IMR-90 (cell line): ENCODE data around the gene RYR3. TPM values are rescaled to one million over a fixed set of nuclear protein-coding genes. Genes with fewer than 3 reads are reported as not detected.

ENCODE experiments used
- ATAC-seq: fragments of 200-7000 bp; cut with Tn5 transposase; 2 replicates; pipeline ENCODE4 v1.9.1; 2020; ENCODE audit warnings: low read depth, mild to moderate bottlenecking, moderate library complexity
- BruUV-seq: library from RNA; stranded (reverse); fragments of 400-500 nt; replicated peaks from 2 replicates; lab custom pipeline; 2021; lab: Mats Ljungman, UMichigan
- CTCF ChIA-PET: fragments of 300-600 bp; formaldehyde crosslinking; extraction: SDS; loops from one replicate; lab custom pipeline; 2021; ENCODE audit warnings: antibody characterized with exemption; lab: Yijun Ruan, JAX
- POLR2A ChIA-PET: fragments of 300-600 bp; sonication (Branson Sonifier 250); formaldehyde crosslinking; loops from one replicate; lab custom pipeline; 2022; ENCODE audit warnings: antibody characterized with exemption; ENCODE audit not compliant: unreplicated experiment; lab: Charles Lee
- DNase-seq: peaks from one replicate; pipeline ENCODE4 v3.0.0; 2013
- H2AFZ ChIP-seq: replicated peaks from 2 replicates; pipeline ENCODE3; 2013; ENCODE audit warnings: low read length, mild to moderate bottlenecking; ENCODE audit not compliant: poor library complexity
- H2AK5ac ChIP-seq: 2 replicates; pipeline ENCODE4 v1.6.1; 2013; ENCODE audit warnings: low read depth, low read length, inconsistent platforms
- H2AK9ac ChIP-seq: replicated peaks from 2 replicates; pipeline ENCODE3; 2013; ENCODE audit warnings: mild to moderate bottlenecking, low read depth, low read length, moderate library complexity; ENCODE audit not compliant: poor library complexity
- H2BK120ac ChIP-seq: 2 replicates; pipeline ENCODE4 v1.6.1; 2013; ENCODE audit warnings: low read depth, low read length, inconsistent platforms
- H2BK15ac ChIP-seq: 3 replicates; pipeline ENCODE4 v1.6.1; 2013; ENCODE audit warnings: low read depth, low read length, inconsistent platforms
- H2BK20ac ChIP-seq: 2 replicates; pipeline ENCODE4 v1.6.1; 2013; ENCODE audit warnings: low read depth, mild to moderate bottlenecking, inconsistent platforms, low read length, moderate library complexity
- H2BK5ac ChIP-seq: 2 replicates; pipeline ENCODE4 v1.6.1; 2013; ENCODE audit warnings: mild to moderate bottlenecking, low read depth, low read length, inconsistent platforms; ENCODE audit not compliant: poor library complexity, severe bottlenecking
- H3K14ac ChIP-seq: replicated peaks from 2 replicates; pipeline ENCODE4 v1.6.1; 2013; ENCODE audit warnings: low read depth, low read length, inconsistent platforms
- H3K18ac ChIP-seq: 2 replicates; pipeline ENCODE4 v1.6.1; 2013; ENCODE audit warnings: low read depth, low read length, control low read depth
- H3K23ac ChIP-seq: 2 replicates; pipeline ENCODE4 v1.6.1; 2013; ENCODE audit warnings: low read depth, low read length, inconsistent platforms
- H3K27ac ChIP-seq: 2 replicates; pipeline ENCODE4 v1.5.1; 2013; ENCODE audit warnings: mild to moderate bottlenecking, control low read depth, low read length; ENCODE audit not compliant: insufficient read depth
- H3K27me3 ChIP-seq: 2 replicates; pipeline ENCODE4 v1.6.1; 2013; ENCODE audit warnings: low read length; ENCODE audit not compliant: control insufficient read depth, insufficient read depth
- H3K36me3 ChIP-seq: 2 replicates; pipeline ENCODE4 v1.6.1; 2013; ENCODE audit warnings: low read length, mixed read lengths; ENCODE audit not compliant: control insufficient read depth, insufficient read depth
- H3K4ac ChIP-seq: 2 replicates; pipeline ENCODE4 v1.6.1; 2013; ENCODE audit warnings: low read depth, low read length, inconsistent platforms
- H3K4me1 ChIP-seq: 2 replicates; pipeline ENCODE4 v1.6.1; 2013; ENCODE audit warnings: low read length, mixed read lengths; ENCODE audit not compliant: control insufficient read depth, insufficient read depth
- H3K4me2 ChIP-seq: 2 replicates; pipeline ENCODE4 v1.6.1; 2013; ENCODE audit warnings: low read depth, mild to moderate bottlenecking, control low read depth, low read length, moderate library complexity
- H3K4me3 ChIP-seq: 2 replicates; pipeline ENCODE4 v1.5.1; 2013; ENCODE audit warnings: low read depth, mild to moderate bottlenecking, control low read depth, low read length, moderate library complexity; ENCODE audit not compliant: insufficient read depth
- H3K56ac ChIP-seq: 2 replicates; pipeline ENCODE4 v1.6.1; 2013; ENCODE audit warnings: low read length, inconsistent platforms; ENCODE audit not compliant: insufficient read depth; ENCODE audit errors: extremely low read depth
- H3K79me1 ChIP-seq, 2 experiments: 2 replicates each; pipeline ENCODE4 v1.6.1; 2013; ENCODE audit warnings: low read length in 2 of 2, inconsistent platforms in 1 of 2, low read depth in 1 of 2
- H3K9ac ChIP-seq: 2 replicates; pipeline ENCODE4 v1.6.1; 2013; ENCODE audit warnings: low read depth, low read length, control low read depth
- H3K9me1 ChIP-seq: 2 replicates; pipeline ENCODE4 v1.6.1; 2013; ENCODE audit warnings: low read length, inconsistent platforms; ENCODE audit not compliant: insufficient read depth
- H3K9me3 ChIP-seq: 2 replicates; pipeline ENCODE4 v1.6.1; 2013; ENCODE audit warnings: low read length; ENCODE audit not compliant: control insufficient read depth, insufficient read depth
- H4K20me1 ChIP-seq: 2 replicates; pipeline ENCODE4 v1.6.1; 2013; ENCODE audit warnings: low read length, inconsistent platforms; ENCODE audit not compliant: insufficient read depth
- H4K5ac ChIP-seq: 2 replicates; pipeline ENCODE4 v1.6.1; 2013; ENCODE audit warnings: mild to moderate bottlenecking, low read depth, low read length, control low read depth
- H4K8ac ChIP-seq, 2 experiments: 2 replicates each; pipeline ENCODE4 v1.6.1; 2013; ENCODE audit warnings: low read depth in 2 of 2, low read length in 2 of 2, control low read depth in 1 of 2, inconsistent platforms in 1 of 2
- H4K91ac ChIP-seq: 2 replicates; pipeline ENCODE4 v1.6.1; 2013; ENCODE audit warnings: low read depth, low read length, inconsistent platforms; ENCODE audit not compliant: insufficient read depth
- BHLHE40 ChIP-seq: fragments of 150-350 bp; IDR thresholded peaks from 2 replicates; pipeline ENCODE4 v1.6.1; 2016; ENCODE audit warnings: mild to moderate bottlenecking, low read depth, low read length
- CEBPB ChIP-seq: IDR thresholded peaks from 2 replicates; pipeline ENCODE4 v1.6.1; 2012; ENCODE audit warnings: low read depth, low read length, improper control_type of control experiment
- CHD1 ChIP-seq: IDR thresholded peaks from 2 replicates; pipeline ENCODE4 v1.6.1; 2012; ENCODE audit warnings: low read depth, low read length, improper control_type of control experiment
- FOS ChIP-seq: fragments of 150-350 bp; IDR thresholded peaks from 2 replicates; pipeline ENCODE4 v1.6.1; 2016; ENCODE audit warnings: low read depth, low read length
- MAFK ChIP-seq: IDR thresholded peaks from 2 replicates; pipeline ENCODE4 v1.6.1; 2012; ENCODE audit warnings: low read depth, low read length, improper control_type of control experiment
- MAZ ChIP-seq: IDR thresholded peaks from 2 replicates; pipeline ENCODE4 v1.6.1; 2012; ENCODE audit warnings: low read depth, mild to moderate bottlenecking, low read length, improper control_type of control experiment, moderate library complexity, borderline replicate concordance
- MXI1 ChIP-seq: IDR thresholded peaks from 2 replicates; pipeline ENCODE4 v1.6.1; 2012; ENCODE audit warnings: low read depth, mild to moderate bottlenecking, low read length, moderate library complexity, borderline replicate concordance
- NFE2L2 ChIP-seq: fragments of 150-350 bp; IDR thresholded peaks from 2 replicates; pipeline ENCODE4 v1.6.1; 2016; ENCODE audit warnings: low read depth, mild to moderate bottlenecking, low read length
- POLR2A ChIP-seq: IDR thresholded peaks from 2 replicates; pipeline ENCODE4 v1.6.1; 2012; ENCODE audit warnings: mild to moderate bottlenecking, low read depth, low read length
- RAD21 ChIP-seq: IDR thresholded peaks from 2 replicates; pipeline ENCODE4 v1.6.1; 2012; ENCODE audit warnings: low read length, improper control_type of control experiment
- RCOR1 ChIP-seq: IDR thresholded peaks from 2 replicates; pipeline ENCODE4 v1.6.1; 2012; ENCODE audit warnings: mild to moderate bottlenecking, low read length, improper control_type of control experiment; ENCODE audit not compliant: insufficient replicate concordance
- RFX5 ChIP-seq: IDR thresholded peaks from 2 replicates; pipeline ENCODE4 v1.8.0; 2012; ENCODE audit warnings: low read depth, mild to moderate bottlenecking, low read length, moderate library complexity
- SMC3 ChIP-seq: fragments of 150-350 bp; IDR thresholded peaks from 2 replicates; pipeline ENCODE4 v1.6.1; 2016; ENCODE audit warnings: low read depth, mild to moderate bottlenecking, antibody characterized with exemption, low read length, moderate library complexity
- dilution Hi-C: fragments of 300-500 bp; cut with HindIII; formaldehyde crosslinking; loops from one replicate; pipeline ENCODE4 v1.14.3; 2018; ENCODE audit warnings: low sequenced_read_pairs; ENCODE audit not compliant: unreplicated experiment
- in situ Hi-C: fragments of 300-500 bp; cut with MboI; formaldehyde crosslinking; loops from 3 replicates; pipeline ENCODE4 v1.14.3; 2019; ENCODE audit warnings: low sequenced_read_pairs, inconsistent platforms, mixed read lengths
- intact Hi-C: fragments of 100-400 bp; cut with micrococcal nuclease; formaldehyde crosslinking; loops from 2 replicates; pipeline ENCODE4 v1.10.0; 2022
- polyA plus RNA-seq, 3 experiments: library from polyadenylated mRNA; depleted of rRNA; stranded (reverse); fragments of >200 nt; gene quantifications; 2 replicates each; pipeline ENCODE4 v1.2.3, GENCODE V29; 2012; ENCODE audit warnings: low replicate concordance in 1 of 3
- total RNA-seq: library from RNA; depleted of rRNA; stranded (reverse); fragments of >200 nt; gene quantifications from 2 replicates; pipeline ENCODE4 v1.2.3, GENCODE V29; 2012
- TF ChIP-seq, protein P1 (sequence below): fragments of 150-350 bp; IDR thresholded peaks from 2 replicates; pipeline ENCODE4 v1.6.1; 2016; ENCODE audit warnings: low read depth, mild to moderate bottlenecking, low read length, moderate library complexity, borderline replicate concordance
- TF ChIP-seq, protein P2 (sequence below): conservative IDR thresholded peaks from 2 replicates; pipeline ENCODE4 v1.5.1; 2012; ENCODE audit warnings: mild to moderate bottlenecking, low read depth, low read length, improper control_type of control experiment
- TF ChIP-seq, protein P3 (sequence below): fragments of 150-350 bp; IDR thresholded peaks from 2 replicates; pipeline ENCODE4 v1.6.1; 2017; ENCODE audit warnings: mild to moderate bottlenecking, antibody characterized with exemption, low read length, low read depth

RYR3 gene
- total and polyA plus RNA-seq, 2 of the 4 experiments (the other 2 are of a cell fraction): 0.18 TPM; not detected in 1

- no peak overlapping the region for H4K91ac ChIP-seq
- in situ Hi-C loops (no loop called here), intact Hi-C loops (no loop called here), dilution Hi-C loops (no loop called here)
- ChIA-PET CTCF (no interaction called here), POLR2A (no interaction called here)
- no peak for ATAC-seq
- H2AK9ac ChIP-seq: no peak overlapping the region
- H3K4me3 ChIP-seq: no peak overlapping the region
- no peak overlapping the region for H3K56ac ChIP-seq
- no TSS peak for BruUV-seq
- no peaks in the 10 kb centered on the region for H4K20me1 ChIP-seq
- no peak overlapping the region for H3K23ac ChIP-seq
- H3K9me3 ChIP-seq: no peaks in the 10 kb centered on the region
- no peaks in the 10 kb centered on the region for H3K4me1 ChIP-seq
- H2BK20ac ChIP-seq: no peak overlapping the region
- H3K9ac ChIP-seq: no peak overlapping the region
- no peak overlapping the region for H3K14ac ChIP-seq
- H2AFZ ChIP-seq: no peak overlapping the region
- H2AK5ac ChIP-seq: no peak overlapping the region
- no peak overlapping the region for H2BK120ac ChIP-seq
- DNase-seq: no peak
- no peak overlapping the region for H3K4ac ChIP-seq
- no peak overlapping the region for H4K5ac ChIP-seq
- TF ChIP-seq RCOR1 (no peak), RFX5 (no peak), CHD1 (no peak), POLR2A (no peak), MAZ (no peak), SMC3 (no peak), NFE2L2 (no peak), MAFK (no peak), FOS (no peak), RAD21 (no peak), BHLHE40 (no peak), MXI1 (no peak), CEBPB (no peak)
- TF ChIP-seq, protein P1, sequence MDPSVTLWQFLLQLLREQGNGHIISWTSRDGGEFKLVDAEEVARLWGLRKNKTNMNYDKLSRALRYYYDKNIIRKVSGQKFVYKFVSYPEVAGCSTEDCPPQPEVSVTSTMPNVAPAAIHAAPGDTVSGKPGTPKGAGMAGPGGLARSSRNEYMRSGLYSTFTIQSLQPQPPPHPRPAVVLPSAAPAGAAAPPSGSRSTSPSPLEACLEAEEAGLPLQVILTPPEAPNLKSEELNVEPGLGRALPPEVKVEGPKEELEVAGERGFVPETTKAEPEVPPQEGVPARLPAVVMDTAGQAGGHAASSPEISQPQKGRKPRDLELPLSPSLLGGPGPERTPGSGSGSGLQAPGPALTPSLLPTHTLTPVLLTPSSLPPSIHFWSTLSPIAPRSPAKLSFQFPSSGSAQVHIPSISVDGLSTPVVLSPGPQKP: no peak
- TF ChIP-seq, protein P2, sequence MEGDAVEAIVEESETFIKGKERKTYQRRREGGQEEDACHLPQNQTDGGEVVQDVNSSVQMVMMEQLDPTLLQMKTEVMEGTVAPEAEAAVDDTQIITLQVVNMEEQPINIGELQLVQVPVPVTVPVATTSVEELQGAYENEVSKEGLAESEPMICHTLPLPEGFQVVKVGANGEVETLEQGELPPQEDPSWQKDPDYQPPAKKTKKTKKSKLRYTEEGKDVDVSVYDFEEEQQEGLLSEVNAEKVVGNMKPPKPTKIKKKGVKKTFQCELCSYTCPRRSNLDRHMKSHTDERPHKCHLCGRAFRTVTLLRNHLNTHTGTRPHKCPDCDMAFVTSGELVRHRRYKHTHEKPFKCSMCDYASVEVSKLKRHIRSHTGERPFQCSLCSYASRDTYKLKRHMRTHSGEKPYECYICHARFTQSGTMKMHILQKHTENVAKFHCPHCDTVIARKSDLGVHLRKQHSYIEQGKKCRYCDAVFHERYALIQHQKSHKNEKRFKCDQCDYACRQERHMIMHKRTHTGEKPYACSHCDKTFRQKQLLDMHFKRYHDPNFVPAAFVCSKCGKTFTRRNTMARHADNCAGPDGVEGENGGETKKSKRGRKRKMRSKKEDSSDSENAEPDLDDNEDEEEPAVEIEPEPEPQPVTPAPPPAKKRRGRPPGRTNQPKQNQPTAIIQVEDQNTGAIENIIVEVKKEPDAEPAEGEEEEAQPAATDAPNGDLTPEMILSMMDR: no peak
- TF ChIP-seq, protein P3, sequence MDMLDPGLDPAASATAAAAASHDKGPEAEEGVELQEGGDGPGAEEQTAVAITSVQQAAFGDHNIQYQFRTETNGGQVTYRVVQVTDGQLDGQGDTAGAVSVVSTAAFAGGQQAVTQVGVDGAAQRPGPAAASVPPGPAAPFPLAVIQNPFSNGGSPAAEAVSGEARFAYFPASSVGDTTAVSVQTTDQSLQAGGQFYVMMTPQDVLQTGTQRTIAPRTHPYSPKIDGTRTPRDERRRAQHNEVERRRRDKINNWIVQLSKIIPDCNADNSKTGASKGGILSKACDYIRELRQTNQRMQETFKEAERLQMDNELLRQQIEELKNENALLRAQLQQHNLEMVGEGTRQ: no peak
- no peak overlapping the region for H3K4me2 ChIP-seq
- peaks cover 7% of the 10 kb centered on the region for H3K27me3 ChIP-seq
- no peaks in the 10 kb centered on the region for H3K79me1 ChIP-seq
- H4K8ac ChIP-seq: no peak overlapping the region
- no peaks in the 10 kb centered on the region for H3K9me1 ChIP-seq
- H3K18ac ChIP-seq: no peak overlapping the region
- no peak overlapping the region for H3K27ac ChIP-seq
- no peaks in the 10 kb centered on the region for H3K36me3 ChIP-seq
- H2BK5ac ChIP-seq: no peak overlapping the region
- no peak overlapping the region for H2BK15ac ChIP-seq
These were observed 7.1 kb downstream of the RYR3 start for GRCh38 chr15:33317896-33318295.
